GM19025 (cell line): ENCODE results near the gene KLHDC4.
"Not testable (repeated sequence)": the region's sequence is repeated elsewhere in the genome, so short reads cannot be mapped to it uniquely, and the experiment has no call there.

Experiments used
- ATAC-seq: cut with Tn5 transposase; IDR thresholded peaks from one replicate; pipeline ENCODE4 v1.9.1; 2021; ENCODE audit warnings: mild to moderate bottlenecking, low read depth, moderate library complexity; ENCODE audit not compliant: unreplicated experiment

The KLHDC4 gene

DNA sequence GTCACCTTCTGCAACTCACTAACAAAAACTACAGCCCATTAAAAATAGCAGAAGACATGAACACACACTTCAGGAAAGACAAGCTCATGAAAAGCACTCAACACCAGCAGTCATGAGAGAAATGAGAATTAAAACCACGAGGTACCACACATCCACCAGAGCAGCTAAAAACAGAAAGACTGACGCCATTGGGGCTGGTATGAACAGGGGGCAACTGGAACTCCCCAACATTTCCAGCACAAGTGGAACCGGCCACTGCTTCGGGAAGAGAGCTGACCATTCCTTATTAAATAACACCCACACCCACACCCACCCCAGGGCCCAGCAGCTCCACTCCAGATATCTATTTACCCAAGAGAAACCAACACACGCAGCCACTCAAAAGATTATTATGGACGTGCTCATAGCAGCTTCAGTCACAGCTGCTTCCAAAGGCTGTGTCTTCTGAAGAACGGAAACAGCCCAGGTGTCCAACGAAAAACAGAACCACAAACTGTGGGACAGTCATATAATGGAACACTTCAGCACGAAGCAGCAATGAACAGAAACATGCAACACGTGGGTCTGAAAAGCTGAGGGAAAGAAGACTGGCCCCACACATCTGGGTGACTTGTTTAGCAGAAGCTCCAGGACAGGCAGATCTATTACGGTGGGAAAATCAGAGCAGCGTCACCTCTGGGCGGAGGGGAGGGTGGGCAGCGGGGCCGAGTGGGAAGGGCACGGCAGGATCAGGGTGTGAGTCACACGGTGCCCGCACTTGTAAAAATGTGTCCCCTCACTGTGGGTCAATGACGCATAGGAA, 41.1 kb downstream of the KLHDC4 start:
- ATAC-seq, result no peak

DNA sequence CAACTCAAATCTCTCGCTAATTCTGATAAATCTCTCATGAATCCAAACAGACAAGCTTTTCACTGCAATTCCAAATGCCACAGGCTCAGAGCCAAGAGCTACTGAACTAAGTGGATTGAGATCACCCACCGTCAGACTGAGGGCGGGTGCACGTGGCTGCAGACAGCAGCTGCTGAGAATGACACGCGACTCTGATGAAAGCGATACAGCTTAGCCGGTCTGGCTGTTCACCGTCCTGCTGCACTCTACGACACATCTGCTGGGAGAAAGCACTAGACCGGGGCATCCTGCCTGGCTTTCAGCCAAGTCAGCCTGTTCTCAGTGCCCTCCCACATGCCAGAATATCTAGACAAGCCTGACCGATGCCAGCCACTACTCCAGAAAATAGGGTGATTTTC, 42.6 kb downstream of the KLHDC4 start:
- ATAC-seq, result no peak

DNA sequence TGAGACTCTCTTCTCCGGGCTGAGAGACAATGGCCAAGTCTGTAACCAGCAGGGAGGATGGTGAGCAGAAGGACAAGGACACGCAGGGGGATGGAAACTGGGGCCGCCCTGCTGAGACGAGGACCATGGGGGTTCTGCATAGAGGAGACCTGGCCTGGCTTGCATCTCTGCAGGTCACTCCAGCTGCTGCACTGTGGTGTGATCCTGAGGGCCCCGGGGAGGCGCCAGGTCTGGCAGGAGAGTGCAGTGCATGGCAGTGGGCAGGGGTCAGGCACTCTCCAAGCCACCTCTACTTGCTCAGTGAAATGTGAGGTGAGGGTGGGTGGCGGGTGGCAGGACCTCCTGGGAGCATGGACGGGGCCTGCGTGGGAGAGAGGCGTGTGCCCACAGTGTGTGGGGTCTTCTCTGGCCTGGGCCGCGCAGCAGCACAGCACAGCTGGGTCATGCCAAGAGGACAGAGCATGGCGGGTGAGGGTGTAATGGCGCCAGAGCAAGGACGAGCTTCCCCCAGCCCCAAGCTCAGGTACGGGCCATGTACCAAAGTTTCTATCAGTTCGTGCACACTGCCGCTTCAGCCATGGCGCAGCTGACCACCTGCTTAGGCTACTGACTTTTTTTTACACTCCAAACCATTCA, 43.1 kb downstream of the KLHDC4 start:
- ATAC-seq, result no peak

GRCh38 chr16:87721622-87722585, 43.9 kb downstream of the KLHDC4 start:
- no peak for ATAC-seq

DNA sequence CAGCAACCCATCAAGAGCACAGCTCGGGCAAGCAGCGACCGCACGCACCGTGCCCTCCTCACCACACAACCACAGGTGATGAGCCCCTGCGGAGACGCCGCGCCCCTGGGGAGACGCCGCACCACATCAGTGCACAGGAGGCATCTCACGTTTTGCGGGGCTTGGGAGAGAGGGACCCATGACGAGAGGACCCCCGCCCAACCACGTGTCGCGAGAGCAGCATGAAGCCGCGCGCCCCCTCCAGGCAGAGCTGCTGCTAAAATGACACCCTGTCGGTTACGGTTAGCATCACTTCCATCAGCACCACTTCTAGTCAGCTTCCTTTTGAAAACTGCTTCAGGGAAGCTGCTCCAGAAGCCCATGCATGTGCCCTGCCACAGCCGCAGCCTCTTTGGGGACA, 45.3 kb downstream of the KLHDC4 start:
- ATAC-seq, result no peak

DNA sequence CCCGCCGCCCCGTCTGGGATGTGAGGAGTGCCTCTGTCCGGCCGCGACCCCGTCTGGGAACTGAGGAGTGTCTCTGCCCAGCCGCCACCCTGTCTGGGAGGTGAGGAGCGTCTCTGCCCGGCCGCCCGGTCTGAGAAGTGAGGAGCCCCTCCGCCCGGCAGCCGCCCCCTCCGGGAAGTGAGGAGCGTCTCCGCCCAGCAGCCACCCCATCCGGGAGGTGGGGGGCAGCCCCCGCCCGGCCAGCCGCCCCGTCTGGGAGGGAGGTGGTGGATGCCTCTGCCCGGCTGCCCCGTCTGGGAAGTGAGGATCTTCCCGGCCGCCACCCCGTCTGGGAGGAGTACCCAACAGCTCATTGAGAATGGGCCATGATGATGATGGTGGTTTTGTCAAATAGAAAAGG, 47.0 kb downstream of the KLHDC4 start:
- not testable (repeated sequence) for ATAC-seq

GRCh38 chr16:87715658-87716057, 50.1 kb downstream of the KLHDC4 start:
- ATAC-seq, result no peak

- no peak for ATAC-seq
Measured at GRCh38 chr16:87715231-87715630, 50.6 kb downstream of the KLHDC4 start.

GRCh38 chr16:87713451-87714229, 52.1 kb downstream of the KLHDC4 start:
- no peak for ATAC-seq

- ATAC-seq, result no peak
Measured at GRCh38 chr16:87712184-87712762, 53.5 kb downstream of the KLHDC4 start.

GRCh38 chr16:87710887-87711286, 54.9 kb downstream of the KLHDC4 start:
- no peak for ATAC-seq

GRCh38 chr16:87709677-87710076, 56.1 kb downstream of the KLHDC4 start:
- no peak for ATAC-seq

GRCh38 chr16:87708881-87709638, 56.7 kb downstream of the KLHDC4 start:
- ATAC-seq, result no peak

- no peak for ATAC-seq
Measured at GRCh38 chr16:87707714-87708580, 57.8 kb downstream of the KLHDC4 start.

- no peak for ATAC-seq
Measured at GRCh38 chr16:87707097-87707496, 58.7 kb downstream of the KLHDC4 start.

DNA sequence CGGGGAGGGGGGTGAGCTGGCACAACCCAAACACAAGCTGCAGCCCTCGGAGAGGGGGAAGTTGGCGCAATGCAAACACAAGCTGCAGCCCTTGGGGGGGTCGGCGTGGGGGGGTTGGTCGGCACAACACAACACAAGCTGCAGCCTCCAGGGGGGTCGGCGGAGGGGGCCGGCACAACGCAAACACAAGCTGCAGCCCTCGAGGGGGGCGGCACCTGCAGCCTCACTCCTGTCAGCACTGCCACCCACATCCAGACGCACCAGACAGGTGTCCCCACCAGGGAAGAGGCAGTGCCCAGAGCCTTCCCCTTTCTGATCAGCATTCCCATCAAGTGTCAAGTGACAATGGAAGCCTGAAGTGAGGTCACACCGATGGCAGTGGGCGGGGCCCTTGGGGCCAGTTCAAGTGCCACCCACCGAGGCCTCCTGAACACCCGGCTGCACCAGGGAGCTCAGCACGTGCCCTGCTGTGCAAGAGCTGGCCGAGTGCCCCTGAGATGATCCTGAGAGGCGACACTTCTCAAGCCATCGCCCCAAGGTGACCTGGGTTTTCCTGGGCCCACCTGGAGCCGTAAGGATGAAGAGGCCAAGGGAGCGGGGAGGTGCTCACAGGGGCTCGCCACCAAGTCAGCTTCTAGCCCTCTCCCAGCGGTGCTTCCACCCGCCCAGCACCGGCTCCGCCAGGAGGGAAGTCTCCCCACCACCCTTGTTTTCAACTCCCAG, 59.3 kb downstream of the KLHDC4 start:
- no peak for ATAC-seq

DNA sequence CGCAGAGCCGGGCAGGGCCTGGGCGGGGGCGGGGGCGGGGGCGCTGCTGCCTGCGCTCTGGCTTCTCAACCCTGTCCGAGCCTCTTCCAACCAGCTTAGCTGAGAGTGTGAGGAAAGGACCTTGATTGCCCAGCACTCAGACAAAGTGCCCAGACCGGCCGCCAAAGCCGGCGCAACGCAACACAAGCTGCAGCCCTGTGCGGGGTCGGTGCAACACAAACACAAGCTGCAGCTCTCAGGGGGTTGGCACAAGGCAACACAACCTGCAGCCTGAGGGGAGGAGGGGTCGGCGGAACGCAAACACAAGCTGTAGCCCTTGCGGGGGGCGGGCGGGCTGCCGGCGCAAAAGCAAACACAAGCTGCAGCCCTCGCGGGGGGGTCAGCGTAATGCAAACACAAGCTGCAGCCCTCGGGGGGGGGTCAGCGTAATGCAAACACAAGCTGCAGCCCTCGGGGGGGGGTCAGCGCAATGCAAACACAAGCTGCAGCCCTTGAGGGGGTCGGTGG, 60.0 kb downstream of the KLHDC4 start:
- no peak for ATAC-seq
